Middle frontal gyrus (tissue), 1 donor: ENCODE data around the gene SHISA4.
"Not testable (repeated sequence)": the region's sequence is repeated elsewhere in the genome, so short reads cannot be mapped to it uniquely, and the experiment has no call there.

ENCODE experiments used
- DNase-seq: peaks from one replicate; pipeline ENCODE4 v3.0.0-alpha.2; 2015; ENCODE audit warnings: low spot score; ENCODE audit errors: extremely low spot score

SHISA4 gene, protein sequence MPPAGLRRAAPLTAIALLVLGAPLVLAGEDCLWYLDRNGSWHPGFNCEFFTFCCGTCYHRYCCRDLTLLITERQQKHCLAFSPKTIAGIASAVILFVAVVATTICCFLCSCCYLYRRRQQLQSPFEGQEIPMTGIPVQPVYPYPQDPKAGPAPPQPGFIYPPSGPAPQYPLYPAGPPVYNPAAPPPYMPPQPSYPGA

DNA sequence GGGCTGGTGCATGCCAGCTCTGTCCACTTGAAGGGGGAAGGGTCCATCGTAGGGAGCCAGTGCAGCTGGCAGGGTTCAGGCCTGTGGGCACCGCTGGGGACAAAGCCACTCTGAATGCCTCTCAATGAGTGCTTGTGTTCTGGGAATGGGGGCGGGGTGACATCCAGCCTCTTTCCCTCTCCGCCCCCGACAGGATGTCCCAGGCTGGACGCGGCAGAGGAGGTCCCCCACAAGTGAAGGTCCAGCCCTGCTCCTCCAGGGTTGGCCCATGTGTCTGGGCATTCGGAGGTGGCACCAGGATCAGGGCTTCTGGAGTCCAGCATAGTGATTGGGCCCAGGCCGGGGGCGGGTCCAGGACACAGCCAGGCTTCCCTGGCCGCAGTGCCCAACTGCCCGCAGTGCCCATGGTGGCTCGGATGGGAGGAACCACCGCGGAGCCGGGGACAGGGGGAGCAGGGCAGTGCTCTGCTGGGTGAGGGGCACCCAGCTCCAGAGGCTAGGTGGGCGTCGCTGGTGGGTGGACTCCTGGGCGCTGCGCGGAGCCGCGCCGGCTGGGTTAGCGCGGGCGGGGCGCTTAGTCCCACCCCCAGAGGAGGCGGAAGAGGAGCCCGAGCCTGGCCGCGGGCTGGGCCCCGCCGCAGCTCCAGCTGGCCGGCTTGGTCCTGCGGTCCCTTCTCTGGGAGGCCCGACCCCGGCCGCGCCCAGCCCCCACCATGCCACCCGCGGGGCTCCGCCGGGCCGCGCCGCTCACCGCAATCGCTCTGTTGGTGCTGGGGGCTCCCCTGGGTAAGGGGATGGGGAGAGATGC lies at the start of gene SHISA4:
Gene SHISA4, plus strand, starts transcription at position 617 of the 808 bp plus-strand sequence. Its CDS starts 97 bp downstream, at position 714.
- DNase-seq = peak; percentile 81

GRCh38 chr1:201839089-201839488 lies 49.6 kb upstream of the SHISA4 start:
- DNase-seq = not testable (repeated sequence)

DNA sequence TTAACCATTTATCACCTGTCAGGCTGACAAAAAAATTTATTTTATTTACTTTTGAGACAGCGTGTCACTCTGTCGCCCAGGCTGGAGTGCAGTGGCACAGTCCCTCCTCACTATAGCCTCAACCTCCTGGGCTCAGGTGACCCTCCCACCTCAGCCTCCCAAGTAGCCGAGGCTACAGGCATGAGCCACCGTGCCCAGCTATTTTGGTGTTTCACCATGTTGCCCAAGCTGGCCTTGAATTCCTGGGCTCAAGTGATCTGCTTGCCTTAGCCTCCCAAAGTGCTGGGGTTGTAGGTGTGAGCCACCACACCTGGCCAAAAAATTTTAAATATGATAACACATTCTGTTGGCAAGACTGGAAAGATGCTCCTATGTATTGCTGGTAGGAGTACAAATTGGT lies 48.6 kb upstream of the SHISA4 start:
- DNase-seq = no peak

DNA sequence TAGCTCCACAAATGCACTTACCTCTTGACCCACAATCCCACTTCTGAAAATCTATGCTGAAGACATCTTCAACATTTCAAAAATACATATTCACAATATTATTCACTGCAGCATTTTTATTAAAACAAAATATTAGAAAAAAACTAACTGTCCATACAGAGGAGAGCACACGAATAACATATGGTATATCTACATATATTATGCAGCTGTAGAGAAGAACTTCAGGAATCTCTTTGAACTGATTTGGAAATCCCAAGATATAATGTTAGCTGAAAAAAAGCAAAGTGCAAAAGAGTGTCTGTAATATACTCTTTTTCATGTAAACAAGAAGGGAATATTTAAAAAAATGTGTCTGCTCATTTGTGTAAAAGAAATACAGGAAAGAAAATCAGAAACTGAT lies 48.2 kb upstream of the SHISA4 start:
- DNase-seq = no peak

DNA sequence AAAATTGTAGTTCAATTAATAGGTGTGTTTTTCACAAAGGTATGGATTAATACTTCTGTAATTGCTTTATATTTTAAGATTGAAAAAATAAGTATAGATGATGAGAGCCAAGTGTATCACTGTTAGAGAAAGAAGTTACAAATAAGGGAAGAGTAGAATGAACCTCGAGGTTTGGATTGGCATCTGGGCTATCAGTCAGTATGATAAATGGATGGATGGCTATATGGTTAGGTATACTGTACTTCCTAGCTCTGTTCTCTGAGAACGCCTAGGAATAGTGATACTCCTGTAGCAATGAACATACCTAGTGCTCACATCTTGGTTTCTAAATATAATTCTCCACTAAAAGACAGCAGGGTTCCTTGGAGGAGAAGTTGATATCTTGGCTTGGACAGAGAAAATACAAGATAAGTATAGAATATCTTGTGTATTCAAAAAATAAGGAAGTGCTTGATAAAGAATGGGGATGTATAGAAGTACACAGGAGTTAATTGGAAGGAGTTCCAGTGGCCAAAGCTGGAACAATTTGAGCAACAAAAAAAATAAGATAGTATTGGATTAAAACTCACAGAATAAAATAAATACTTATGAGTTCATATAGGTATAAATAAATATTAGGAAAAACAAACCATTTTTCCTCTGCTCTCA lies 47.3 kb upstream of the SHISA4 start:
- DNase-seq = no peak

DNA sequence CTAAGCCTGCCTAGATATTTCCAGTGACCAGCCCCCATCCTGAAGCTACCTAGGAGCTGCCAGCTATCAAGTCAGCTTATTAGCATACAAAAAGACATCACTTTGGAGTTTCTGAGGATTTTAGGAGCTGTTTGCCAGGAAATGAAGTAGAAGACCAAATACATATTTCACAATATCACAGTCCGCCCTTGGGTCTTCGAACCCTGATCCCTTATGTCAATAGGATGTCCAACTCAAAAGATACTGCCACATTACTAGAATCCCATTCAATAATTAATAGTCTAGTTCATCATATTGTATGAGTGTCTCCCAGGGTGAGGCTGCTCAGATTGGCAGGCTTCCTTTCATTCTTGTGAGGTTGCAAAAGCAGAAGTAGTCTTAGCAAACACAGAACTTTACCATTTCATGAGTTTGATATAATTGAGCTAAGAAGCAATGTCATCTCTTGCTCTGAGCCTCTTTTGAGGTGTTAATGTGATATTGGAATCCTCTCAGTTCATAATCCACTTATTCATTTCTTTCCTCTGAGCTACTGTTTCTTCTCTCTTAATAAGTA lies 46.1 kb upstream of the SHISA4 start:
- no peak for DNase-seq

DNA sequence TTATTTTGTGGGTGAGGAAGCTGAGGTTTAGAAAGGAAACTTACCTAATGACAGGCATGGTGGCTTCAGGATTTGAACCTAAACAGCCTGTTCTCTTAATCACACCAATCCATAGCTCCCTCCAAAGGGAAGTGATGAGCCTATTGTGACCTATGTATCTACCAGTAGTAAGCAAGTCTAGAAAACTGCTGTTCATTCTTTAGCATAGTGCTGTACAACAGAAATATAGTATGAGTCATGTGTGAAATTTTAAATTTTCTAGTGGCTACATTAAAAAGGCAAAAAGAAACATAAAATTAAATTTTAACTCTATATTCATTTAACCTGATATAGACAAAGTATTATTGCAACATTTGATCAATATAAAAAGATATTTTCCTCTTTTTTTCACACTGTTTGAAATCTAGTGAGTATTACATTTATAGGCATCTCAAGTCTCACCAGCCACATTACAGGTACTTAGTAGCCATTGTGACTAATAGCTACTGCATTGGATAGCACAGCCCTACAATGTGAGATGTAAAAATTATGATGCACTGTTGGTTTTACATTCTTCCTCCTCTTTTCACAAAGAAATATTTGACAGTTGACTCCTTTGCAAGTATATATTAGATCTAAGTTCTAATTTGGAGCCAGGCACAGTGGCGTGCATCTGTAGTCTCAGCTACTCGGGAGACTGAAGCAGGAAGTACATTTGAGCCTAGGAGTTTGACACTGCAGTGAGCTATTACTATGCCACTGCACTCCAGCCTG lies 43.2 kb upstream of the SHISA4 start:
- DNase-seq = no peak

DNA sequence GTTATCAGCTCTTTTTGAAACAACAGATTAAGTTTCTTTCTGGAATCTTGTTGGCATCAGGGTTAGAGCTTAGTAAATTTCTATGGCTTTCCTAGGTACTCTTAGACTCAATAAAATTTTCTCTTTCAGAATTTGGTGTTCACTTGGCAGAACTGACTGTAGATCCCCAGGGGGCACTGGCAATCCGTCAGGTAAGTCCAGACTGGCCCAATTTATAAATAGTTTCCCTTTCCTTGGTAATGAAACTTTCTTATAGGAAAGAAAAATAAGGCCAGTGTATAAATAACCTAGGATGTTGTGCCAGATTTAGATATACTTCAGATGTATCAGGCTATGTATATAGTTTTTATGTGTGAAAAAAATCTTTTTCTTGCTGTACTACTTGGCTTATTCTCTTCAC lies 41.5 kb upstream of the SHISA4 start:
- no peak for DNase-seq

DNA sequence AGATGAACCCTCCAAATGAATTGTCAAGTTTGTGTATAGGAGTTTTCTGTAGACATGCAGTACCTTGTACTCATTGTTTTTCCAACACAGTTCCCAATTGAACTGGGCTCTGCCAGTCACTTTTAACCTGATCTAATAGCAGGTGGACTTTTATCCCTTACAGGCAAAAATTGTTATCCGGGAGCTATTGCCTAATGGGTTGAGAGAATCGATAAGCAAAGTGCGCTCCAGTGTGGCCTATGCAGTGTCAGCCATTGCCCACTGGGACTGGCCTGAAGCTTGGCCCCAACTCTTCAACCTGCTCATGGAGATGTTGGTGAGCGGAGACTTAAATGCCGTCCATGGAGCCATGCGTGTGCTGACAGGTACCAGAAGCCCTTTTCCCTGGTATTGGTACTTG lies 40.5 kb upstream of the SHISA4 start:
- DNase-seq = no peak

DNA sequence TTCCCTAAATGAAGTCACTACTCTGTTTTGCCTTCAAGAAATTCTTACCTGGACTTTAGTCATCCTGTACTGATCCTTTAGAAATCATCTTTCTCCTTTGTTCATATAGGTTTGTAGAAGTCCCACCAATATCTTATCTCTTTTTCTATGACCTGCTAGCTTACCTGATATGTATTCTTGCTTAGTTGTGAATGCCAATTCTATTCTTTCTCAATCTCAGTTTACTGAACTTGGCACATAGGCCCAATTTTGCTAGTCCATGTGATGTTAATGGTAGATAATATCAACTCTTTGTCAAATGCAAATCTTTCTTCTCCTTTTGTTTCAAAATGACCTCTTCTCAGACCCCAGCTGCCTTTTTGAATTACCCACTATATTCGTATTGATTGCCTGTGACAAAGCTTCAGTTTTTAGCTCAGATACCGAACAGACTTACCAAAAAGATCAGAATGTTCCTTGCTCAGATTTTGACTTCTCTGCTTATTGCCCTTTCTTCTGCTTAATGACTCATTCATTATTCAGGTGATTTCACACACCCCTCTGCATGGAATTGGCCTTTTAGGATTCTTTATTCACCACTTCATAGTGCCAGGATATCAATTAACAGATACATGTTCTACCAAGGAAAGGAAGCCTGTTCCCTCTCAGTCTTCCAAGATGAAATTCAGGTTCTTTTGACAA lies 39.2 kb upstream of the SHISA4 start:
- no peak for DNase-seq

DNA sequence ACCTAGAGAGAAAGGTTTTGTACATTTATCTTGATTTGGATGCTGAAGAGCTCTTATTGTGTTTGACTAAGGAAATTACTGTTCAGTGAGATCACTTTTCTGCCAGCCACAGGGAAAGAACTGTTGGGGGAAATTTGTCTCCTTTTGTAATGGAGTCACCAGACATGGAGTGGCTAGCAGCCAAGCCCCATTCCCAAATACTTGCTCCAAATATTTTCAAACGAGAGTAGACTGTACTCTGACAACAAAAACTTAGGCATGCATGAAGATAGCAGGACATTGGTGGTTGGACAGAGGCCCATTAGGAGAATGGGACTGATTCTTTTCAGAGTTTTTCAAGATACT lies 38.7 kb upstream of the SHISA4 start:
- no peak for DNase-seq

- DNase-seq = no peak
These were observed 36.7 kb upstream of the SHISA4 start for GRCh38 chr1:201851949-201852348.

GRCh38 chr1:201856722-201857121 lies 32.0 kb upstream of the SHISA4 start:
- not testable (repeated sequence) for DNase-seq

GRCh38 chr1:201859424-201859823 lies 29.3 kb upstream of the SHISA4 start:
- DNase-seq = no peak

- no peak for DNase-seq
These were observed 27.2 kb upstream of the SHISA4 start for GRCh38 chr1:201861448-201861847.

DNA sequence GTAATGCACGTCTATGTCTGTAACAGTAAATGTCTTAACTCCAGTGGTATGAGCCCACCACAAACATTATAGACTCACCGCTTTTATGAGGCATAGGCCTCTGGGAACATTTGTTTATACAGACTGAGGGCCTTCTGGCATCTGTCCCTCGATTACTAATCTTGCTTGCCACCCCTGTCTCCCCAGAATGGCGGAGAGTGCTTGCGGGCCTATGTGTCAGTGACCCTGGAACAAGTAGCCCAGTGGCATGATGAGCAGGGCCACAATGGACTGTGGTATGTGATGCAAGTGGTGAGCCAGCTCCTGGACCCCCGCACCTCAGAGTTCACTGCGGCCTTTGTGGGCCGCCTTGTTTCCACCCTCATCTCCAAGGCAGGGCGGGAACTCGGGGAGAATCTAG lies 18.3 kb upstream of the SHISA4 start:
- DNase-seq = no peak

- DNase-seq = no peak
These were observed 14.0 kb upstream of the SHISA4 start for GRCh38 chr1:201874672-201875071.

DNA sequence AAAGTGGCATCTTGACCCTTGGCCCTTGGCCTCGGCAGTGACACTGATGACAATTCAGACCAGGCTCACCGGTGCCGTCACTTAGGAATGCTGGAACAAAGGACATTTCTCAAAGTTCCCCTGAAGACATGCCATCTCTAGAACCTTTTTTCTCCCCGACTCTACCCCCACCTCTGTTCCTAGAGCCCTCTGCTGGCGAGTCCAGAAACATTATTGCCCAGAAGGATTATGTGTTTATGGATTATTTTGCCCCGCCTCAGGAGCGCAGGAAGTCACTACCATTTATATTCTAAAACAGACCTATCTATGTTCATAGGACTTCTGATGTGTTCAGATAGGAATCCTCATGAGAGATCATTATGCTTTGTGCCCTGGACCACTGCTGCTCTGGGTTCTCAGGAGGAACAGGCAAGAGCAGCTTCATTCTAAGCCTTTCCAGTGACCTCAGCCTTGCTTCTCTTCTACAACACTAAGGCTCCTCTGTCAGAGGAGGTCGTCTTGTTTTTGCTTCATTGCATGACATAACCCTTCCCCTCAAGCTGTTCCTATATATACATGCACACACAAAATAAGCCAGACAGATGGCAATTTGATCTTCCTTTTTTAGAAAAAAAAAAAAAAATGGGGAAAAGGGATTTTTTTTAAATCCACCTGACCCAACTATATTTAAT lies 12.4 kb upstream of the SHISA4 start:
- DNase-seq = no peak

GRCh38 chr1:201877877-201878401 lies 10.8 kb upstream of the SHISA4 start:
- DNase-seq = peak; percentile 37

DNA sequence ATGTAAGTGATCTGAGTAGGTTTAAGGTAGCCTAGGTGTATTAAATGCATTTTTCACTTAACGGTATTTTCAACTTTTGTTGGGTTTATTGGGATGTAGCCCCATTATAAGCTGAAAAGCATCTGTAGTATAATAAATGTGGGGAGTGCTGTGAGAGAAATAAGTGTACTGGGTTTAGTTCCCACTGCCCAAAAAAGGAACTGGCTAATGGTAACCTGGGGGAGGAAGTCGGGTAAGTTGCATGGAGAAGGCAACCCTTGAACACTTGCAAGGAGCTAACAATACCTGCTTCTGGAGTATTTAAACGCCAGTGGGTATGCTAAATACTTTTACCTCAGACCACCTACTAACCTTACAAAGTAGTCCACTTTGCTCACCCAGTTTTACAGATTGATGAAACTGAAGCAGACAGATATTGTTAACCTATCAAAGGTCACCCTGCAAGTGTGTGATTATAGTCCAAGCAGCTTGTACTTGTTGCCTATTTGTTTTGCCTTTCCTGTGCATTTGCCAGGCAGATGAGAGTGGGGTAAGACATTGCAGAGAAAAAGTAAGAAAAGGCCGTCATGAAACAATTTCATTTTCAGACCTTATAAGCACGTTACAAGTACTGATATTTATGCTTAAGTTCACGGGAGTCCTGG lies 7.6 kb upstream of the SHISA4 start:
- DNase-seq = no peak
